CD4-positive, alpha-beta T cell treated with Interferon gamma for 1 hour (primary cell): ENCODE data around the gene RAI2.
A peak's percentile ranks its signal among the peaks of the same experiment; 100 is the strongest.
"Not testable (repeated sequence)": the region's sequence is repeated elsewhere in the genome, so short reads cannot be mapped to it uniquely, and the experiment has no call there.

Source experiments
- DNase-seq: peaks from one replicate; pipeline ENCODE4 v3.0.0-alpha.2; 2020

RAI2 gene

GRCh38 chrX:17828171-17828570 lies 32.9 kb downstream of the RAI2 start:
- no peak for DNase-seq

GRCh38 chrX:17826609-17827496 lies 34.2 kb downstream of the RAI2 start:
- no peak for DNase-seq

GRCh38 chrX:17824980-17825379 lies 36.1 kb downstream of the RAI2 start:
- DNase-seq: no peak

- no peak for DNase-seq
These were observed 38.7 kb downstream of the RAI2 start for GRCh38 chrX:17822351-17822750.

GRCh38 chrX:17820100-17820499 lies 41.0 kb downstream of the RAI2 start:
- no peak for DNase-seq

GRCh38 chrX:17818726-17819125 lies 42.4 kb downstream of the RAI2 start:
- DNase-seq: no peak

DNA sequence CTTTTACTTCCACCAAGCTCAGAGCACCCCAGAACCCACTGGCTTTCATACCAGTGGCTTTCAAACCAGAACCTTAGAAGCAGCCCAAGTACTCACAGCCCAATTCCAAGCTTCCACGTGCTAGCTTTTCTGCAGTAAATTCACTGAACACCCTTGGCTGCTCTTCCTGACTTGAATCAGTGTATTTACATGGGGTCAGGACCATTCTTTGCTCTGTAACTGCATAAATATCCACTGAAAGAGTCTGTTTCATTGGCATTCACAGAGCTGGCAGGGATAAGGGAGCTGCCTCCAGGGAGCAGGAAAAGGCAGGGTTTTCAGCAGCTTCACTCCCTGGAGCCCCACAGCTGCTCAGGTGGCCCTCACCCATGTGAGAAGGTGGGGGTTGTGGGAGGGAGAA lies 43.8 kb downstream of the RAI2 start:
- no peak for DNase-seq

GRCh38 chrX:17814557-17814956 lies 46.5 kb downstream of the RAI2 start:
- DNase-seq: no peak

- DNase-seq: no peak
These were observed 47.0 kb downstream of the RAI2 start for GRCh38 chrX:17814059-17814458.

DNA sequence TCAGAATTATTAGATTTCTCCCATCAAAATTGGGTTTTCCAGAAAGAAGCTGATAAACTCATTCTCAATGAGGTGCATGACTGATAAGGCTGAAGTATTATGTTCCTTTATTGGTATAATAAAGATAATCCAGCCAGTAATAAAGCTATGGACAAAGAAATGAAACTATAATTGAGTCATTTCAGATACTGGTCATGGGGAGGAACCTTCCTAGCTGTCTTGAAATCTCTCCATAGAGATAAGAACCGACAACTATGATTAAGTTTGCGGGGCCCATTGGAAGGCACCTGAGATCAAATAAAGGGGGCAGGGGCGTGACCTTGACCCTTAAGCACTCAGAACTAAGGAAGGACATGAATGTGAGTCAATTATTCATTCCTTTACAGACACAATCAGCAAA lies 47.8 kb downstream of the RAI2 start:
- no peak for DNase-seq

DNA sequence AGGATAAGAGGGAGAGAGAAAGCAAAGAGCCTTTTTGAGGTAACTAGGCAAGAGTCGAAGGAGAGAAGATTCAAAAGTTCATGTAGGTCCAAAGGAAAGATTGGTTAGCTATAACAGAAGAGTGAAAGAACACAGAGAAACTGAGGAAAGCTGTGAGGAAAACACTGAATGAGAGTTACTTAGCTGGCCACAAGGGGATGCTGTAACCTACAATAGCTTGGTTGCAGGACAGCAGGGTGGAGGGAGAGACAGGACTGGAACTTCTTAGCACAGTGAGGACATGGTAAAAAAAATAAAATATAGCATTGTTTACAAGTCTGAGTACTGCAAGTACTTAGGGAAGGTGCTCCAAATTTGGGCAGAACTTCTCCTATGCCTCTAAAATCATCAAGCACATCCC lies 48.3 kb downstream of the RAI2 start:
- no peak for DNase-seq

DNA sequence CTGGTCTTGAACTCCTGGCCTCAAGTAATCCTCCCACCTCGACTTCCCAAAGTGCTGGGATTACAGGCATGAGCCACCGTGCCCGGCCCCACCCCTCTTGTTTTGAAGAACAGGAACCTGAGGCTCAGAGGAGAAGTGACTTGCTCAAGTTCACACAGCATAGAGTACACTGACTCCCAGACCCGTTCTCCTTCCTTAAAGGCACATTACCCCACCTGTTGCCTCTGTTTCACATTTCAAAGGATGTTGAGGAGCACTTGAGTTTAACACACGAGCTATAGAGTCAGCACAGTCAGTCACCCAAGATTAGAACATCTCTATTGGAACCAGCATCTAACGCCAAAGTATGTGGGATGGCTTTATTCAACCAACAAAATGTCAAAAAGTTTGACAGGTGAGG lies 51.1 kb downstream of the RAI2 start:
- no peak for DNase-seq

DNA sequence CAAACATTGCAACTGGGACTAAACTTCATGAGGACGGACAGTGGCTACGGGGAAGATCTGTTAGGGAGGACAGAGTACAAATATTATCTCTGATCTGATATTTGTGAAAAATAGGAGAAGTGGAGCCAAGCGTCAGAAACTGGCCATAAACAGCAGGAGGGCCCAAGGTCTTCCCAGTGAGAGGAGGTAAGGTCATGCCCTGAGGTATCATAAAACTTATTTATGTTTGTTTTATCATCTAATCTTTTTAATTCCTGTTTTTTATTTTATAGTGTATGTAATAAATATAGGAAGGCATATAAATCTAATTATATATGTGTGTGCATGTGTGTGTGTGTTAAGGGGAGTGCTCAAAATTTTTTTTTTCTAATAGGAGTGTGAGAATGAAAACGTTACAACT lies 51.8 kb downstream of the RAI2 start:
- DNase-seq: no peak

- DNase-seq: no peak
These were observed 56.0 kb downstream of the RAI2 start for GRCh38 chrX:17805120-17805519.

- DNase-seq: no peak
These were observed 57.6 kb downstream of the RAI2 start for GRCh38 chrX:17803449-17803848.

DNA sequence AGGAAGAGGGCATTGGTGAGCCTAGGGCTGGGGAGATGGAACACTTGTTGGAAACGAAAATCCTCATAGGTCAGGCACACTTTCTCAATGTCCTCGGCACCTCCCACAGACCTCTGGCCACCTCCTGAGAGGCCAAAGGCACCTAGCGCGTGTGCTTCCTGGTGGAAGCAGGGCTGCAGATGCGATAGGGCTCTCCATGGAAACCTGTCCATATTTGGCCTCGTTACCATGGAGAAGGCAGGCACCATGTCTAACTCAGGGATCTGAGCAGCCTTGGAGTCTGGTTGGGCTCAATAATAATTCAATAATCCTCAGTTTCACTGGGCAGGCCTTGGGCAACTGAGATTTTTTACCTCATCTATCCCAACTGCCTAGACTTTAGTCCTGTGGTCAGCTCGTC lies 58.3 kb downstream of the RAI2 start:
- no peak for DNase-seq

- DNase-seq: no peak
These were observed 59.7 kb downstream of the RAI2 start for GRCh38 chrX:17801431-17801830.

DNA sequence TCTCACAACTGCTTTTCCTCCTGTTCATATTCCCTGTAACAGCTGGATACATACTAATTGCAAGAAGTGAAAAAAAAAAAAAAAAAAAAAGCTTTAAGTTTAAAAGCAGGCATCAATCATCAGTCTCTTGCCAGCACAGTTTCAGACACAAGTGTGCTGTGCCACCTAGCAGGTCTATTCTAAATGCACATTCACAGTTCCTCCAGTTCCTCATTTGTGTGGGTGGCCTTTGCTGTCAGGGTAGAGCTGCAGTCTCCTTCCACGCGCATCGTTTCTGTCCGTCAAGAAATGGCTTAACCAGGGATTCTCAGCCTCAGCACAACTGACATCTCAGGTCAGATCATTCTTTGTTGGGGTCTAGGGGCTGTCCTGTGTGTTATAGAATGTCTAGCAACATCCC lies 62.2 kb downstream of the RAI2 start:
- DNase-seq: no peak

DNA sequence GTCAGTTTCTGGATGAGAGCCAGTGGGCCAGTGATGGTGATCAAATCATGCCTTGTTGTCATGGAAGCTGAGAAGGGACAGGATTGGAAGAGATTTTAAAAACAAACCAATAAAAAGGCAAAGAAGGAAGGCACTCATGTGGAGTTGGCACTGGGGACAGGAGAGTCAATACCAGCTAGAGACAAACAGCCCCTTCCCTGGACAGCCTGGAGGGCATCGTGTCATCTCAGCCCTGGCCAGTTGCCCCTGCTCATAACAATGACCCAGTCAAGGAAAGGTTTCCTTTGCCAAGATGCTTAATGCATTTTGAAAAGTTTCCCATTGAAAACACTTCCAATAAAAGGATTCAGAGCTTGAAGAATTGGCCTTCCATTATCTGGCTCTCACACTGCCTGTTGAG lies 68.3 kb downstream of the RAI2 start:
- DNase-seq: no peak

DNA sequence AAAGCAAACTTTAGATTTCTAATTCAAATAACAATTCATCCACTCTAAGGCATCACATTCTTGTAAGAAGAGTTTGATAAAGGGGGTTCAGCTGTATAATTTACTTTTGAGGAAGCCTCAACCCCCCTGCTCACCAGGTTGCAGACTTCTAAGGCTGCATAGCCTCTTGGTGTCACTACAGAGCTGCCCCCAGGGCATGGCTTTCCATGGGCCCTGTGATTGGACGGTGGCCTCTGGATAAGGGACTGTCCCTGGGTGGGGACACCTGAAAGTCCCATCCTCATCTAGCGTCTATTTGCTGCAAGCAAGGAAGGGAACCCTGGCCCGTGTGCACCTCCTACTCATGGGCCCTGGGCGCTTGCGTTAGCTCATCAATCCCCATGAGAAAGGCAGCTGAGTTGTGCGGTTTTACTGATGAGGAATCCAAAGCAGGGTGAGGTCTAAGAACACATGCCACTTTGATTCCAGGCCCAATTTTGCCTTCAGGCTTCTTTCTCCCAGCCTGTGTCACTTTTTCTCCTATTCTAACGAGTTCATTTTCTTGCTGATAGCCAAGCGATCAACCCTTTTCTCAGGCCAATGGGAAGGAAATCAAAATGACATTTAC lies 72.0 kb downstream of the RAI2 start:
- DNase-seq: no peak

- DNase-seq: peak; percentile 9
These were observed 72.7 kb downstream of the RAI2 start for GRCh38 chrX:17788439-17788838.

DNA sequence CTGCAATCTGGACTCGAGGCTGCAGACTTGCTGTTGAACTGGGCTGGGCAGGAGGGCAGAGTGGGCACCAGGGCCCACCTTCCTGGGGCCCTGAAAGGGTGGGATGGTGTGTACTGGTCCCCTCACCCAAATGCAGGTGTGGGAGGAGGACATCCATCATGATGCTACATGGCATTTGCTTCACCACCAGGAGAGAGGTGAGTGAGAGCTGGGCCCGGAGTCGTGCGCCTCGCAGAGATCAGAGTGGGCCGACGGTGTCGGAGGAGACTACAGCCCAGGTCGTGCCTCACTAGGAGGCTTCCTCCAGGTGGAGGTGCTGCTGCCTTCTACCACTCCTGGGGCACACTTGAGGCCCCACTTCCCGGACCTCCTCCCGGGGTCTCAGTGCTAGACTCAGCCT lies 73.5 kb downstream of the RAI2 start:
- DNase-seq: no peak

DNA sequence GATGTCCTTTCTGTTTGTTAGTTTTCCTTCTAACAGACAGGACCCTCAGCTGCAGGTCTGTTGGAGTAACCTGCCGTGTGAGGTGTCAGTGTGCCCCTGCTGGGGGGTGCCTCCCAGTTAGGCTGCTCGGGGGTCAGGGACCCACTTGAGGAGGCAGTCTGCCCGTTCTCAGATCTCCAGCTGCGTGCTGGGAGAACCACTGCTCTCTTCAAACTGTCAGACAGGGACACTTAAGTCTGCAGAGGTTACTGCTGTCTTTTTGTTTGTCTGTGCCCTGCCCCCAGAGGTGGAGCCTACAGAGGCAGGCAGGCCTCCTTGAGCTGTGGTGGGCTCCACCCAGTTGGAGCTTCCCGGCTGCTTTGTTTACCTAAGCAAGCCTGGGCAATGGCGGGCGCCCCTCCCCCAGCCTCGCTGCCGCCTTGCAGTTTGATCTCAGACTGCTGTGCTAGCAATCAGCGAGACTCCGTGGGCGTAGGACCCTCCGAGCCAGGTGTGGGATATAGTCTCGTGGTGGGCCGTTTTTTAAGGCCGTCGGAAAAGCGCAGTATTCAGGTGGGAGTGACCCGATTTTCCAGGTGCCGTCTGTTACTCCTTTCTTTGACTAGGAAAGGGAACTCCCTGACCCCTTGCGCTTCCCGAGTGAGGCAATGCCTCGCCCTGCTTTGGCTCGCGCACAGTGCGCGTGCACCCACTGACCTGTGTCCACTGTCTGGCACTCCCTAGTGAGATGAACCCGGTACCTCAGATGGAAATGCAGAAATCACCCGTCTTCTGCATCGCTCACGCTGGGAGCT lies 74.3 kb downstream of the RAI2 start:
- not testable (repeated sequence) for DNase-seq

GRCh38 chrX:17779434-17779833 lies 81.7 kb downstream of the RAI2 start:
- DNase-seq: no peak
